Adipocyte (in vitro differentiated cells): ENCODE data around the gene RFT1.

Experiments used
- DNase-seq: peaks from one replicate; pipeline ENCODE4 v3.0.0-alpha.2; 2015; ENCODE audit warnings: low read depth
- H3K27me3 ChIP-seq: replicated peaks from 2 replicates; pipeline ENCODE4 v1.7.0; 2013; ENCODE audit warnings: mild to moderate bottlenecking, low read length, moderate library complexity; ENCODE audit not compliant: control insufficient read depth, insufficient read depth
- H3K36me3 ChIP-seq: 2 replicates; pipeline ENCODE4 v1.7.0; 2013; ENCODE audit warnings: low read length, mild to moderate bottlenecking, moderate library complexity; ENCODE audit not compliant: control insufficient read depth, insufficient read depth, severe bottlenecking
- H3K4me1 ChIP-seq: 2 replicates; pipeline ENCODE4 v1.7.0; 2013; ENCODE audit warnings: mild to moderate bottlenecking, low read length, moderate library complexity; ENCODE audit not compliant: control insufficient read depth, insufficient read depth
- H3K4me3 ChIP-seq: 2 replicates; pipeline ENCODE4 v1.7.0; 2013; ENCODE audit warnings: mild to moderate bottlenecking, low read length, moderate library complexity
- H3K9ac ChIP-seq: 2 replicates; pipeline ENCODE4 v1.7.0; 2013; ENCODE audit warnings: mild to moderate bottlenecking, low read length, moderate library complexity
- H3K9me3 ChIP-seq: 2 replicates; pipeline ENCODE4 v1.7.0; 2013; ENCODE audit warnings: mild to moderate bottlenecking, low read length, moderate library complexity; ENCODE audit not compliant: control insufficient read depth

The RFT1 gene

DNA sequence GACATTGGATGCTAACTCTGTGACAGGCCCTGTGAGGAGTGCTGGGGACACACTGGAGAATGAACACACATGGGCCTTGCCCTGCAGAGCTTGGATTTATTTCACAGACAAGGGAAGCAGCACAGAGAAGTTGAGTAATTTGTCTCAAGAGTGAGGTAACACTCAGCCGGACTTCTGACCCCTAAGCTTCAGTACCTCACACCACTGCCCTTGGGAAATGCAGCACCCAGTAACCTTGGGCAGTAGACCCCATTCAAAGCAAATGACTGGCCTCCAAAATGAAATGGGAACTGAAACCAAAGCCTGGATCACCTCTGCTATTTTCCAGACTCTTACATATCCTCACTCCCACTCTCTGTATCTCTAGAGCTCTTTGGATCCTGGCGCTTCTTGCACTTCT lies 37.3 kb downstream of the RFT1 start:
- no peak overlapping the region for H3K4me3 ChIP-seq

GRCh38 chr3:53092216-53092615 lies 38.0 kb downstream of the RFT1 start:
- H3K36me3 ChIP-seq = peaks cover 32% of the 10 kb centered on the region
- peaks cover 10% of the 10 kb centered on the region for H3K4me1 ChIP-seq
- H3K27me3 ChIP-seq = no peaks in the 10 kb centered on the region
- no peak overlapping the region for H3K4me3 ChIP-seq
- H3K9me3 ChIP-seq = no peaks in the 10 kb centered on the region
- no peak for DNase-seq
- no peak overlapping the region for H3K9ac ChIP-seq

More for the DNA sequence above, 37.3 kb downstream of the RFT1 start:
- Histone ChIP-seq H3K27me3 (no peaks in the 10 kb centered on the region), H3K9ac (no peak overlapping the region), H3K4me1 (peaks cover 10% of the 10 kb centered on the region), H3K36me3 (peaks cover 36% of the 10 kb centered on the region), H3K9me3 (no peaks in the 10 kb centered on the region)
- DNase-seq = peak; percentile 67

GRCh38 chr3:53091011-53091410 lies 39.2 kb downstream of the RFT1 start:
- H3K27me3 ChIP-seq = no peaks in the 10 kb centered on the region
- no peak for DNase-seq
- H3K4me1 ChIP-seq = peaks cover 10% of the 10 kb centered on the region
- H3K36me3 ChIP-seq = peaks cover 31% of the 10 kb centered on the region
- H3K4me3 ChIP-seq = no peak overlapping the region
- no peaks in the 10 kb centered on the region for H3K9me3 ChIP-seq
- H3K9ac ChIP-seq = no peak overlapping the region

DNA sequence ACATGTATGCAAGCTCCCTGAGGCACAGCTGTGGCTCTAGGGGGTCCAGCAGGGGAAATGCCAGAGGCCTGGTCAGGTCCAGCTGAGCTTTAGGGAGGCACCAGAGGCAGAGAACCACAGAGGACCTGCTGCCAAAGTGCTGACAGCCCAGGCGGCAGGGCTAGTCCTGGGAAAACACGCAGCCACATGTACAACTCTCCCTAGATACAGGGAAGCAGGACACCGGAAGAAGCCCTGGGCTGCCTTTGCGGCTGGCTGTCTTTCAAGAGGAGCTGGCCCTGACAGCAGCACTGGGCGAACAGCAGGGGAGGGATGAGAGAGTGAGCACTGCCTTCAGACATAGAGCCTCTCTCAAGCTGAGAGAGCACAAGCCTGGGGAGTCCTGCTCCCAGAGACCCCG lies 40.7 kb downstream of the RFT1 start:
- H3K27me3 ChIP-seq = no peaks in the 10 kb centered on the region
- no peak overlapping the region for H3K4me3 ChIP-seq
- H3K4me1 ChIP-seq = peaks cover 10% of the 10 kb centered on the region
- peaks cover 27% of the 10 kb centered on the region for H3K36me3 ChIP-seq
- H3K9me3 ChIP-seq = no peaks in the 10 kb centered on the region
- H3K9ac ChIP-seq = no peak overlapping the region
- no peak for DNase-seq

GRCh38 chr3:53085476-53085875 lies 44.8 kb downstream of the RFT1 start:
- no peak overlapping the region for H3K9ac ChIP-seq
- no peak overlapping the region for H3K4me3 ChIP-seq
- no peaks in the 10 kb centered on the region for H3K9me3 ChIP-seq
- H3K36me3 ChIP-seq = peaks cover 6% of the 10 kb centered on the region
- no peaks in the 10 kb centered on the region for H3K27me3 ChIP-seq
- H3K4me1 ChIP-seq = peaks cover 11% of the 10 kb centered on the region
- DNase-seq = no peak

DNA sequence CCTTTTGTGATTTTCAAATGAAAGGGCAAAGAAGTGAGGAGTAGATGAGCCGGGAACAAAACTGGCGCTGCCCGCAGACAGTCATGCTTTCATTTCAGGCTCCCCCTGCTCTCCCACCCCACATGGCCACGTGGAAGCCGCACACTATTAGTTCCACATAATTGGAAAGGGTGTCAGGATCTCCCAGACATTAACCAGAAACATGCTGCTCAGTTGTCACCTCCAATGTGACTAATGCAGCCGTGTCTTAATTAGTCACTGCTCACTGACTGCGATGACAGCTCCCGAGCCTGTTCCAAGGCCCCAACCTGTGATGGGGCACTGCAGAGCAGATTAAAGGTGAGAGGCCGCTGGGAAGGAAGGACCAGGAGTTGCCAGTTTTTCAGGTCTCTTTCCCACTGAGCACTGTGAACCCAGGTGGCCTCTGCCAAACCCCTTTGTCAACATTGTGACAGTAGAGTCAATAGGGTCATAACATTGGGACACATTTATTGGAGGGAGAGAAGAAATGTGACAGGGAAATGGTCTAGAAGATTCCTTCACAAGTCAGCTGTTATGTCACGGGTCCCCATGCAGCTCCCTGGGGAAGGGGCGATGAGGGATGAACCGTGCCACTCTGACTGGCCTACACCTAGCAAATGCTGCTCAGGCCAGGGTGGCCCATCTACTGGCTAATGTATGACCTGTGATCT lies 45.8 kb downstream of the RFT1 start:
- no peak for DNase-seq
- Histone ChIP-seq H3K4me1 (peaks cover 11% of the 10 kb centered on the region), H3K4me3 (no peak overlapping the region)

GRCh38 chr3:53083949-53084309 lies 46.3 kb downstream of the RFT1 start:
- DNase-seq = no peak
- Histone ChIP-seq H3K4me1 (peaks cover 11% of the 10 kb centered on the region), H3K9me3 (no peaks in the 10 kb centered on the region), H3K36me3 (no peaks in the 10 kb centered on the region), H3K27me3 (no peaks in the 10 kb centered on the region), H3K4me3 (no peak overlapping the region), H3K9ac (no peak overlapping the region)

More for the DNA sequence above, 45.8 kb downstream of the RFT1 start:
- Histone ChIP-seq H3K9me3 (no peaks in the 10 kb centered on the region), H3K27me3 (no peaks in the 10 kb centered on the region), H3K9ac (no peak overlapping the region), H3K36me3 (no peaks in the 10 kb centered on the region)

- no peak overlapping the region for H3K9ac ChIP-seq
- H3K9me3 ChIP-seq = no peaks in the 10 kb centered on the region
- H3K4me3 ChIP-seq = no peak overlapping the region
- no peaks in the 10 kb centered on the region for H3K36me3 ChIP-seq
- peak; percentile 78 for DNase-seq
- no peaks in the 10 kb centered on the region for H3K27me3 ChIP-seq
- H3K4me1 ChIP-seq = peaks cover 11% of the 10 kb centered on the region
Observed at GRCh38 chr3:53083521-53083920, 46.7 kb downstream of the RFT1 start.

DNA sequence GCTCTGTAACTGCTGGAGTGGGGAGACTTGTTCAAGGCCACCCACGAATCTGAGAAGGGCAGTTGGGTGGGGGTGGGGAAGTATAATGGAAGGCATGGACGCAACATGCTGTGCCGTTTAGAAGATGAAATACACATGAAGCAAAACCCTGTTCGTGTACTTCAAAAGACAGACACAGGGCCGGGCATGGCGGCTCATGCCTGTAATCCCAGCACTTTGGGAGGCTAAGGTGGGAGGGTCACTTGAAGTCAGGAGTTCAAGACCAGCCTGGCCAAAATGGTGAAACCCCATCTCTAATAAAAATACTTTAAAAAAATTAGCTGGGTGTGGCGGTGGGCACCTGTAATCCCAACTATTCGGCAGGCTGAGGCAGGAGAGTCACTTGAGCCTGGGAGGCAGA lies 47.5 kb downstream of the RFT1 start:
- Histone ChIP-seq H3K27me3 (no peaks in the 10 kb centered on the region), H3K4me3 (no peak overlapping the region), H3K9me3 (no peaks in the 10 kb centered on the region), H3K9ac (no peak overlapping the region), H3K4me1 (peaks cover 11% of the 10 kb centered on the region), H3K36me3 (no peaks in the 10 kb centered on the region)
- no peak for DNase-seq

DNA sequence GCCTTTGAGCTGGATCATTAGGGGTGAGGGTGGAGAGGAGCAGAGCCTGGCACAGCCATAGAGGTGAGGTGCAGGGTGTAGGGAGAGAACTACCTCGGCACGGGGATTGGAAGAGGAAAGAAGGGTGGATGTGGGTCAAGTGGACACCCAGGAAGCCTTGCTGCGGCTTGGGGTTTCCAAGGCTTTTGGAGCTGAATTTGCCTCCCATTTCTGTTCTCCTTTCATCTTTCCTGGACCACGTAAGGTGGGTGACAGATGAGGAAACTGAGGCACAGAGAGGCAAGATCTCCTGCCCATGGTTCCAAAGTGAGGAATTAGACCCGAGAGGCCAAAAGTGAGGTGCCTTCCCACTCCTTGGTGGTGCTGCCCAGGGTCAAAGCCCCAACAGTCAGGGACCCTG lies 48.9 kb downstream of the RFT1 start:
- H3K9ac ChIP-seq = no peak overlapping the region
- no peaks in the 10 kb centered on the region for H3K9me3 ChIP-seq
- H3K4me3 ChIP-seq = no peak overlapping the region
- no peaks in the 10 kb centered on the region for H3K27me3 ChIP-seq
- no peak for DNase-seq
- peaks cover 11% of the 10 kb centered on the region for H3K4me1 ChIP-seq
- no peaks in the 10 kb centered on the region for H3K36me3 ChIP-seq

GRCh38 chr3:53080612-53081205 lies 49.5 kb downstream of the RFT1 start:
- no peaks in the 10 kb centered on the region for H3K36me3 ChIP-seq
- DNase-seq = no peak
- H3K4me3 ChIP-seq = no peak overlapping the region
- H3K4me1 ChIP-seq = peaks cover 11% of the 10 kb centered on the region
- no peak overlapping the region for H3K9ac ChIP-seq
- no peaks in the 10 kb centered on the region for H3K9me3 ChIP-seq
- no peaks in the 10 kb centered on the region for H3K27me3 ChIP-seq
